ENCODE measurements around the gene OPRD1.

- TF ChIP-seq CTCF (IDR thresholded peaks at IDR 0.05) (no peak), POLR2A (IDR thresholded peaks at IDR 0.05) (no peak)
Observed at GRCh38 chr1:28888915-28889314, 76.9 kb downstream of the OPRD1 start.
